PC-9 (cell line): ENCODE data around the gene SERPINB13. TPM values are rescaled to one million over a fixed set of nuclear protein-coding genes. Genes with fewer than 3 reads are reported as not detected.

Experiments
- BruUV-seq: library from RNA; stranded (reverse); fragments of 400-500 nt; replicated peaks from 2 replicates; lab custom pipeline; 2021; lab: Mats Ljungman, UMichigan
- CTCF ChIA-PET: fragments of 300-600 bp; sonication (Branson Sonifier 250); formaldehyde crosslinking; loops from one replicate; lab custom pipeline; 2022; ENCODE audit warnings: antibody characterized with exemption; lab: Charles Lee
- POLR2A ChIA-PET: fragments of 300-600 bp; sonication (Branson Sonifier 250); formaldehyde crosslinking; loops from one replicate; lab custom pipeline; 2022; ENCODE audit warnings: antibody characterized with exemption; ENCODE audit not compliant: unreplicated experiment; lab: Charles Lee
- DNase-seq, 2 experiments: peaks; one replicate each; pipeline versions ENCODE4 v3.0.0 to v3.0.0-alpha.2; 2015 to 2022; ENCODE audit warnings: mixed read lengths in 1 of 2
- H2AFZ ChIP-seq: fragments of 200-600 bp; sonication (generic); 2 replicates; pipeline ENCODE4 v1.8.1; 2017; ENCODE audit warnings: antibody characterized with exemption
- H3F3A ChIP-seq: fragments of 200-600 bp; sonication (generic); 2 replicates; pipeline ENCODE4 v1.8.1; 2017; ENCODE audit warnings: antibody characterized with exemption, mild to moderate bottlenecking, low read depth; ENCODE audit not compliant: insufficient read depth
- H3K27ac ChIP-seq: fragments of 200-600 bp; sonication (generic); 2 replicates; pipeline ENCODE4 v1.6.1; 2016; ENCODE audit warnings: mixed run types
- H3K27me3 ChIP-seq: fragments of 200-600 bp; sonication (generic); 2 replicates; pipeline ENCODE4 v1.6.1; 2016; ENCODE audit warnings: low read depth, mixed run types; ENCODE audit not compliant: insufficient read depth
- H3K36me3 ChIP-seq: fragments of 200-600 bp; sonication (generic); 2 replicates; pipeline ENCODE4 v1.6.1; 2016; ENCODE audit warnings: low read depth, mixed run types
- H3K4me1 ChIP-seq: fragments of 200-600 bp; sonication (generic); replicated peaks from 2 replicates; pipeline ENCODE4 v1.6.1; 2016; ENCODE audit warnings: mixed run types; ENCODE audit not compliant: insufficient read depth
- H3K4me2 ChIP-seq: fragments of 200-600 bp; sonication (generic); 2 replicates; pipeline ENCODE4 v1.6.1; 2017; ENCODE audit warnings: mixed run types
- H3K4me3 ChIP-seq: fragments of 200-600 bp; sonication (generic); 2 replicates; pipeline ENCODE4 v1.6.1; 2016; ENCODE audit warnings: mixed run types
- H3K79me2 ChIP-seq: fragments of 200-600 bp; sonication (generic); 2 replicates; pipeline ENCODE4 v1.6.1; 2017; ENCODE audit warnings: low read depth, mixed run types
- H3K9me2 ChIP-seq: fragments of 200-600 bp; sonication (generic); 2 replicates; pipeline ENCODE4 v1.8.1; 2017; ENCODE audit warnings: mild to moderate bottlenecking; ENCODE audit not compliant: insufficient read depth
- H3K9me3 ChIP-seq: fragments of 200-600 bp; sonication (generic); 2 replicates; pipeline ENCODE4 v1.8.1; 2016; ENCODE audit warnings: low read depth; ENCODE audit not compliant: insufficient read depth
- H4K20me1 ChIP-seq: fragments of 200-600 bp; sonication (generic); 2 replicates; pipeline ENCODE4 v1.8.1; 2017; ENCODE audit not compliant: insufficient read depth
- CTCF ChIP-seq: fragments of 200-600 bp; sonication (generic); conservative IDR thresholded peaks from 2 replicates; pipeline ENCODE4 v1.6.1; 2017; ENCODE audit warnings: mixed run types, antibody characterized with exemption, mild to moderate bottlenecking, moderate library complexity
- EZH2 ChIP-seq: fragments of 200-600 bp; sonication (generic); IDR thresholded peaks from 2 replicates; pipeline ENCODE4 v1.8.0; 2017; ENCODE audit warnings: antibody characterized with exemption, low read depth
- intact Hi-C: fragments of 100-400 bp; cut with micrococcal nuclease; formaldehyde crosslinking; loops from one replicate; pipeline ENCODE4 v1.10.0; 2022; ENCODE audit not compliant: unreplicated experiment
- total RNA-seq: library from RNA; stranded (reverse); gene quantifications from 2 replicates; pipeline ENCODE4 v1.2.3, GENCODE V29; 2021

The SERPINB13 gene
- total RNA-seq, 1 experiment from 2014 or later: not detected

- ChIA-PET POLR2A (interaction anchor here (0.6 kb wide), 1 partner anchor 417 kb away, joined by 11 read pairs; no protein-coding TSS in a partner anchor), CTCF (no interaction called here)
- TF ChIP-seq EZH2 (no peak), CTCF (no peak)
- Histone ChIP-seq H3K9me2 (no peaks in the 10 kb centered on the region), H3K27me3 (no peaks in the 10 kb centered on the region), H3K9me3 (0 out of 2 replicates have a peak, but pooled peaks cover 3% of the 10 kb centered on the region), H3K4me2 (no peak overlapping the region), H3K4me1 (peaks cover 20% of the 10 kb centered on the region), H3K27ac (no peak overlapping the region), H3K36me3 (no peaks in the 10 kb centered on the region), H3K79me2 (no peaks in the 10 kb centered on the region), H3K4me3 (no peak overlapping the region), H3F3A (peaks cover 14% of the 10 kb centered on the region), H2AFZ (no peak overlapping the region), H4K20me1 (no peaks in the 10 kb centered on the region)
- no peak for DNase-seq
- intact Hi-C loops: no loop called here
- BruUV-seq: no TSS peak
These were observed 35.4 kb upstream of the SERPINB13 start for GRCh38 chr18:63551769-63552168.

GRCh38 chr18:63552581-63552980 is 34.6 kb upstream of the SERPINB13 start:
- H2AFZ ChIP-seq: no peak overlapping the region
- H3K4me3 ChIP-seq: no peak overlapping the region
- H3K79me2 ChIP-seq: no peaks in the 10 kb centered on the region
- H3F3A ChIP-seq: peaks cover 14% of the 10 kb centered on the region
- intact Hi-C loops: no loop called here
- H3K4me1 ChIP-seq: peaks cover 20% of the 10 kb centered on the region
- 0 out of 2 replicates have a peak, but pooled peaks cover 3% of the 10 kb centered on the region for H3K9me3 ChIP-seq
- no TSS peak for BruUV-seq
- peak overlapping the region; percentile 48; the same call in 1 of the 2 replicates for H3K4me2 ChIP-seq
- no peaks in the 10 kb centered on the region for H3K27me3 ChIP-seq
- H3K27ac ChIP-seq: peak overlapping the region; percentile 57
- CTCF ChIA-PET: interaction anchor here (0.5 to 1.5 kb wide), 3 partner anchors 34 to 296 kb away, joined by 3 read pairs; no protein-coding TSS in a partner anchor
- H4K20me1 ChIP-seq: no peaks in the 10 kb centered on the region
- DNase-seq: no peak
- TF ChIP-seq EZH2: no peak
- no peak for TF ChIP-seq CTCF
- POLR2A ChIA-PET: interaction anchor here (0.6 kb wide), 1 partner anchor 330 kb away, joined by 3 read pairs; no protein-coding TSS in a partner anchor
- no peaks in the 10 kb centered on the region for H3K36me3 ChIP-seq
- H3K9me2 ChIP-seq: no peaks in the 10 kb centered on the region

GRCh38 chr18:63553081-63553480 is 34.1 kb upstream of the SERPINB13 start:
- no peaks in the 10 kb centered on the region for H3K27me3 ChIP-seq
- POLR2A ChIA-PET: interaction anchor here (0.6 kb wide), 1 partner anchor 330 kb away, joined by 3 read pairs; no protein-coding TSS in a partner anchor
- no peaks in the 10 kb centered on the region for H4K20me1 ChIP-seq
- H3K36me3 ChIP-seq: no peaks in the 10 kb centered on the region
- DNase-seq: peak; percentile 50 to 92
- peaks cover 14% of the 10 kb centered on the region for H3F3A ChIP-seq
- peak overlapping the region; percentile 57 for H3K27ac ChIP-seq
- H3K9me2 ChIP-seq: no peaks in the 10 kb centered on the region
- intact Hi-C loops: no loop called here
- no TSS peak for BruUV-seq
- CTCF ChIA-PET: interaction anchor here (0.6 to 1.5 kb wide), 3 partner anchors 35 to 296 kb away, joined by 3 read pairs; no protein-coding TSS in a partner anchor
- peak overlapping the region; percentile 48 for H3K4me2 ChIP-seq
- no peak for TF ChIP-seq EZH2
- TF ChIP-seq CTCF: no peak
- H3K79me2 ChIP-seq: no peaks in the 10 kb centered on the region
- H3K4me1 ChIP-seq: peaks cover 20% of the 10 kb centered on the region
- no peak overlapping the region for H2AFZ ChIP-seq
- H3K4me3 ChIP-seq: no peak overlapping the region
- H3K9me3 ChIP-seq: 0 out of 2 replicates have a peak, but pooled peaks cover 3% of the 10 kb centered on the region
